ENCODE measurements around the gene RICTOR.

RICTOR gene

GRCh38 chr5:39055768-39056398 lies 18.3 kb downstream of the RICTOR start:
- Histone ChIP-seq H3K27me3 (ENCODE audit: control insufficient read depth, insufficient read depth, low read length) (no peaks in the 10 kb centered on the region), H3K4me1 (no peaks in the 10 kb centered on the region), H3K79me2 (peaks cover 40% of the 10 kb centered on the region), H3K9me3 (ENCODE audit: control insufficient read depth, low read length) (no peaks in the 10 kb centered on the region), H3K4me3 (ENCODE audit: low read depth, low read length) (no peak overlapping the region), H3K9ac (no peak overlapping the region), H3K4me2 (ENCODE audit: low read length) (no peak overlapping the region), H3K36me3 (ENCODE audit: control insufficient read depth, insufficient read depth, low read length) (no peaks in the 10 kb centered on the region), H2AFZ (no peak overlapping the region), H3K27ac (no peak overlapping the region)
- TF ChIP-seq CTCF (IDR thresholded peaks at IDR 0.05) = no peak

GRCh38 chr5:39055027-39055767 lies 19.0 kb downstream of the RICTOR start:
- H3K9me3 ChIP-seq (ENCODE audit: control insufficient read depth, low read length) = no peaks in the 10 kb centered on the region
- H3K9ac ChIP-seq = no peak overlapping the region
- H3K4me1 ChIP-seq = no peaks in the 10 kb centered on the region
- H3K36me3 ChIP-seq (ENCODE audit: control insufficient read depth, insufficient read depth, low read length) = no peaks in the 10 kb centered on the region
- peaks cover 38% of the 10 kb centered on the region for H3K79me2 ChIP-seq
- H3K4me3 ChIP-seq (ENCODE audit: low read depth, low read length) = no peak overlapping the region
- H2AFZ ChIP-seq = no peak overlapping the region
- H3K4me2 ChIP-seq (ENCODE audit: low read length) = no peak overlapping the region
- H3K27me3 ChIP-seq (ENCODE audit: control insufficient read depth, insufficient read depth, low read length) = no peaks in the 10 kb centered on the region
- no peak for TF ChIP-seq CTCF (IDR thresholded peaks at IDR 0.05)
- no peak overlapping the region for H3K27ac ChIP-seq

- Histone ChIP-seq H3K27me3 (ENCODE audit: control insufficient read depth, insufficient read depth, low read length) (no peaks in the 10 kb centered on the region), H3K4me3 (ENCODE audit: low read depth, low read length) (no peak overlapping the region)
Observed at GRCh38 chr5:39053189-39053588, 21.0 kb downstream of the RICTOR start.

GRCh38 chr5:39052141-39052540 lies 22.1 kb downstream of the RICTOR start:
- no peak overlapping the region for H3K4me3 ChIP-seq (ENCODE audit: low read depth, low read length)
- peaks cover 2% of the 10 kb centered on the region for H3K4me1 ChIP-seq
- H3K27me3 ChIP-seq (ENCODE audit: control insufficient read depth, insufficient read depth, low read length) = no peaks in the 10 kb centered on the region
- no peak overlapping the region for H3K4me2 ChIP-seq (ENCODE audit: low read length)
- H2AFZ ChIP-seq = no peak overlapping the region
- no peak overlapping the region for H3K27ac ChIP-seq
- no peak for TF ChIP-seq CTCF (IDR thresholded peaks at IDR 0.05)
- no peak overlapping the region for H3K9ac ChIP-seq
- no peaks in the 10 kb centered on the region for H3K36me3 ChIP-seq (ENCODE audit: control insufficient read depth, insufficient read depth, low read length)
- no peaks in the 10 kb centered on the region for H3K9me3 ChIP-seq (ENCODE audit: control insufficient read depth, low read length)
- H3K79me2 ChIP-seq = peaks cover 52% of the 10 kb centered on the region

More at GRCh38 chr5:39053189-39053588, 21.0 kb downstream of the RICTOR start:
- H3K79me2 ChIP-seq = peaks cover 44% of the 10 kb centered on the region
- no peak overlapping the region for H3K9ac ChIP-seq
- H2AFZ ChIP-seq = no peak overlapping the region
- no peak overlapping the region for H3K4me2 ChIP-seq (ENCODE audit: low read length)
- no peak for TF ChIP-seq CTCF (IDR thresholded peaks at IDR 0.05)
- H3K36me3 ChIP-seq (ENCODE audit: control insufficient read depth, insufficient read depth, low read length) = no peaks in the 10 kb centered on the region
- H3K27ac ChIP-seq = no peak overlapping the region
- no peaks in the 10 kb centered on the region for H3K9me3 ChIP-seq (ENCODE audit: control insufficient read depth, low read length)
- peaks cover 2% of the 10 kb centered on the region for H3K4me1 ChIP-seq
